Gastrocnemius medialis (tissue), 4 donors: ENCODE measurements around the gene RNF125.

ENCODE experiments used
- CTCF ChIP-seq, 5 experiments: fragments of 450-650 bp in 3 of 5; fragments of 200-600 bp in 2 of 5; sonication (generic) in 2 of 5; IDR thresholded peaks in 4 of 5; conservative IDR thresholded peaks in 1 of 5; 1 replicate in 4 of 5; 2 replicates in 1 of 5; pipeline ENCODE4 v1.5.1; 2016 to 2019; ENCODE audit warnings: antibody characterized with exemption in 5 of 5, mild to moderate bottlenecking in 3 of 5, moderate library complexity in 3 of 5
- POLR2A ChIP-seq, 2 donors: fragments of 450-650 bp; IDR thresholded peaks; one replicate each; pipeline ENCODE4 v1.6.1; 2017; ENCODE audit warnings: antibody characterized with exemption in 2 of 2, mild to moderate bottlenecking in 2 of 2, moderate library complexity in 2 of 2

- TF ChIP-seq POLR2A (IDR thresholded peaks at IDR 0.05): no peak
- no peak for TF ChIP-seq CTCF (IDR thresholded peaks at IDR 0.05 in 4 of 5, conservative IDR thresholded peaks at IDR 0.05 in 1 of 5)
Measured at GRCh38 chr18:32093523-32093922, 74.9 kb downstream of the RNF125 start.
